ENCODE measurements around the gene KIAA0825.

The KIAA0825 gene

GRCh38 chr5:94309141-94309540 is 309.3 kb downstream of the KIAA0825 start:
- no peak for DNase-seq
- ATAC-seq = no peak

- no peak for DNase-seq
- no peak for ATAC-seq
Measured at GRCh38 chr5:94308442-94308841, 310.0 kb downstream of the KIAA0825 start.

GRCh38 chr5:94304146-94304545 is 314.3 kb downstream of the KIAA0825 start:
- ATAC-seq = no peak

GRCh38 chr5:94288937-94289336 is 329.5 kb downstream of the KIAA0825 start:
- DNase-seq (no peak), ATAC-seq (no peak)

More at GRCh38 chr5:94304146-94304545, 314.3 kb downstream of the KIAA0825 start:
- DNase-seq = no peak

- ATAC-seq (no peak), DNase-seq (no peak)
Measured at GRCh38 chr5:94285984-94286383, 332.4 kb downstream of the KIAA0825 start.

- ATAC-seq = no peak
- DNase-seq = no peak
Measured at GRCh38 chr5:94283093-94283492, 335.3 kb downstream of the KIAA0825 start.

- ATAC-seq = no peak
Measured at GRCh38 chr5:94281236-94281801, 337.1 kb downstream of the KIAA0825 start.

GRCh38 chr5:94276751-94277150 is 341.7 kb downstream of the KIAA0825 start:
- no peak for ATAC-seq

More at GRCh38 chr5:94281236-94281801, 337.1 kb downstream of the KIAA0825 start:
- DNase-seq = no peak

GRCh38 chr5:94276048-94276447 is 342.4 kb downstream of the KIAA0825 start:
- DNase-seq = no peak
- ATAC-seq = no peak

More at GRCh38 chr5:94276751-94277150, 341.7 kb downstream of the KIAA0825 start:
- no peak for DNase-seq

- DNase-seq = no peak
- ATAC-seq = no peak
Measured at GRCh38 chr5:94274707-94275106, 343.7 kb downstream of the KIAA0825 start.

- DNase-seq = no peak
- no peak for ATAC-seq
Measured at GRCh38 chr5:94268226-94268625, 350.2 kb downstream of the KIAA0825 start.

- ATAC-seq = no peak
Measured at GRCh38 chr5:94267350-94267899, 351.0 kb downstream of the KIAA0825 start.

GRCh38 chr5:94266170-94266569 is 352.2 kb downstream of the KIAA0825 start:
- ATAC-seq = no peak

More at GRCh38 chr5:94267350-94267899, 351.0 kb downstream of the KIAA0825 start:
- DNase-seq = no peak

GRCh38 chr5:94263068-94263467 is 355.3 kb downstream of the KIAA0825 start:
- DNase-seq (no peak), ATAC-seq (no peak)

More at GRCh38 chr5:94266170-94266569, 352.2 kb downstream of the KIAA0825 start:
- DNase-seq = no peak

GRCh38 chr5:94260096-94260495 is 358.3 kb downstream of the KIAA0825 start:
- ATAC-seq = no peak
- DNase-seq = no peak

GRCh38 chr5:94254214-94254613 is 364.2 kb downstream of the KIAA0825 start:
- no peak for DNase-seq

GRCh38 chr5:94250985-94251384 is 367.4 kb downstream of the KIAA0825 start:
- ATAC-seq (no peak), DNase-seq (no peak)

More at GRCh38 chr5:94254214-94254613, 364.2 kb downstream of the KIAA0825 start:
- ATAC-seq = no peak

GRCh38 chr5:94249430-94249829 is 369.0 kb downstream of the KIAA0825 start:
- no peak for ATAC-seq
- no peak for DNase-seq

- no peak for DNase-seq
- no peak for ATAC-seq
Measured at GRCh38 chr5:94248175-94248875, 370.1 kb downstream of the KIAA0825 start.

- DNase-seq = no peak
- peak; percentile 49 for ATAC-seq
Measured at GRCh38 chr5:94245608-94246007, 372.8 kb downstream of the KIAA0825 start.

- DNase-seq = no peak
- ATAC-seq = no peak
Measured at GRCh38 chr5:94244921-94245320, 373.5 kb downstream of the KIAA0825 start.

- DNase-seq = no peak
- ATAC-seq = no peak
Measured at GRCh38 chr5:94243612-94244011, 374.8 kb downstream of the KIAA0825 start.

GRCh38 chr5:94240993-94241651 is 377.3 kb downstream of the KIAA0825 start:
- ATAC-seq = no peak
- DNase-seq = no peak
